Measurements from ENCODE around the gene OR10A3. TPM values are rescaled to one million over a fixed set of nuclear protein-coding genes. Genes with fewer than 3 reads are reported as not detected.

Gene OR10A3
- polyA plus RNA-seq, 3 donors: not detected

DNA sequence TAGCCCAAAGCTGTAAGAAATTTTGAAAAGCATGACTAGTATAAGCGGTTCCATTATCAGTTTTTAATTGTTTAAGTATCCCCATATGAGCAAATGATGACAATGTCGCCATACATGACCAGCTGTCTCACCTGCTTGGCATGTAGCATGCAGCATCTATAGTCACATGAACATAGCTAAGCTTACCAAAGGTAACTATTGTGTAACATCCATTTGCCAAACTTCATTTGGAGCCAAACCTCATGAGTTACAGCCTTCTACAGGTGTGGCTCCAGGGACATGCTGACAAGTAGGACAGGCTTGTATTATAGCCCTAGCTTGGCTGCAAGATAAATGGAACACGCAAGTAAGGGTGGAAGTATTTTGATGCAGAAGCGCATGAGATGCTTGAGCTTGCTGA, 40.8 kb downstream of the OR10A3 start:
- Histone ChIP-seq H3K9ac (ENCODE audit: insufficient read depth, low read length, poor library complexity, severe bottlenecking) (no peak overlapping the region), H3K4me3 (replicated peaks in 1 of 3; ENCODE audit: low read depth in 2 of 3, low read length in 3 of 3) (no peak overlapping the region), H4K20me1 (ENCODE audit: insufficient read depth, low read length) (no peaks in the 10 kb centered on the region), H3K4me2 (replicated peaks; ENCODE audit: extremely low read depth, low read length, poor library complexity, severe bottlenecking) (no peak overlapping the region), H3K4me1 (ENCODE audit: control insufficient read depth in 1 of 2, insufficient read depth in 2 of 2, low read length in 2 of 2) (no peaks in the 10 kb centered on the region), H3K79me2 (ENCODE audit: insufficient read depth, low read length) (no peaks in the 10 kb centered on the region), H3K36me3 (replicated peaks in 1 of 2; ENCODE audit: control insufficient read depth in 1 of 2, insufficient read depth in 2 of 2, low read length in 2 of 2) (no peaks in the 10 kb centered on the region), H3K27me3 (ENCODE audit: control insufficient read depth in 2 of 2, insufficient read depth in 2 of 2, low read length in 2 of 2) (no peaks in the 10 kb centered on the region), H3K9me3 (replicated peaks in 1 of 2; ENCODE audit: control insufficient read depth in 1 of 2, insufficient read depth in 1 of 2, low read length in 2 of 2) (no peaks in the 10 kb centered on the region), H2AFZ (ENCODE audit: insufficient read depth, low read depth, low read length, poor library complexity, severe bottlenecking) (no peak overlapping the region), H3K27ac (ENCODE audit: low read depth in 1 of 2, low read length in 2 of 2) (no peak overlapping the region)
- Mint-ChIP-seq H3K4me3 (no peak overlapping the region), H3K9me3 (peaks cover 0 to 2% (median 0%) of the 10 kb centered on the region in 7 donors), H3K36me3 (no peaks in the 10 kb centered on the region), H3K27me3 (ENCODE audit: low read depth in 3 of 3) (peaks cover 1 to 7% (median 4%) of the 10 kb centered on the region in 3 donors), H3K27ac (no peak overlapping the region), H3K4me1 (no peaks in the 10 kb centered on the region)
- intact Hi-C loops (cut with micrococcal nuclease): no loop called here
- no peak for DNase-seq
- TF ChIP-seq, protein P1, sequence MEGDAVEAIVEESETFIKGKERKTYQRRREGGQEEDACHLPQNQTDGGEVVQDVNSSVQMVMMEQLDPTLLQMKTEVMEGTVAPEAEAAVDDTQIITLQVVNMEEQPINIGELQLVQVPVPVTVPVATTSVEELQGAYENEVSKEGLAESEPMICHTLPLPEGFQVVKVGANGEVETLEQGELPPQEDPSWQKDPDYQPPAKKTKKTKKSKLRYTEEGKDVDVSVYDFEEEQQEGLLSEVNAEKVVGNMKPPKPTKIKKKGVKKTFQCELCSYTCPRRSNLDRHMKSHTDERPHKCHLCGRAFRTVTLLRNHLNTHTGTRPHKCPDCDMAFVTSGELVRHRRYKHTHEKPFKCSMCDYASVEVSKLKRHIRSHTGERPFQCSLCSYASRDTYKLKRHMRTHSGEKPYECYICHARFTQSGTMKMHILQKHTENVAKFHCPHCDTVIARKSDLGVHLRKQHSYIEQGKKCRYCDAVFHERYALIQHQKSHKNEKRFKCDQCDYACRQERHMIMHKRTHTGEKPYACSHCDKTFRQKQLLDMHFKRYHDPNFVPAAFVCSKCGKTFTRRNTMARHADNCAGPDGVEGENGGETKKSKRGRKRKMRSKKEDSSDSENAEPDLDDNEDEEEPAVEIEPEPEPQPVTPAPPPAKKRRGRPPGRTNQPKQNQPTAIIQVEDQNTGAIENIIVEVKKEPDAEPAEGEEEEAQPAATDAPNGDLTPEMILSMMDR (IDR thresholded peaks at IDR 0.05): no peak
- WGBS (ENCODE audit: insufficient coverage): no CpG with 5 or more reads among the region's 4 CpGs

DNA sequence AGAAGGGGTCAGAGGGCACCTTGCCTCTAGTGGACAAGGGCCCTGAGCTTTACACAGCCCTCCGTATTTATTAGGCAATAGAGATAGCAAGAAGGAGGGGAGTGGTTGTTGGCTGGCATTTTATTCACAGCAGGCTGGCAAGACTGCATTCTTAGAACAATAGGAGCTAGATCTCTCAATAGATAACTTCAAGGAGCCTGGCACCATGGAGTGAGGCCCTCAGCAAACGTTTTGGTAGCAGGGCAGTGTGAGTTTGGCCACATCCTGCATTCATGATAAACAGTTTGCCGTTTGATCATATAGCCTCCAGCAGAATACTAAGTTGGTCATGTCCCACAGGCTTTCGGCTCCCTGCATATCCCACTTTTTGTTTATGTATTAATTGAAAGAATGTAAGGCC, 42.1 kb downstream of the OR10A3 start:
- Mint-ChIP-seq H3K9me3 (peaks cover 0 to 2% (median 0%) of the 10 kb centered on the region in 7 donors), H3K4me3 (no peak overlapping the region), H3K36me3 (no peaks in the 10 kb centered on the region), H3K27ac (peak overlapping the region in 1 of 7 donors; percentile 56), H3K27me3 (ENCODE audit: low read depth in 3 of 3) (peaks cover under 1 to 7% (median 4%) of the 10 kb centered on the region in 3 donors), H3K4me1 (no peaks in the 10 kb centered on the region)
- no peak overlapping the region for H3K4me3 ChIP-seq (replicated peaks in 1 of 3; ENCODE audit: low read depth in 2 of 3, low read length in 3 of 3)
- H3K27ac ChIP-seq (ENCODE audit: low read depth in 1 of 2, low read length in 2 of 2): no peak overlapping the region
- H3K79me2 ChIP-seq (ENCODE audit: insufficient read depth, low read length): no peaks in the 10 kb centered on the region
- TF ChIP-seq, protein P1 (IDR thresholded peaks at IDR 0.05): no peak
- H3K36me3 ChIP-seq (replicated peaks in 1 of 2; ENCODE audit: control insufficient read depth in 1 of 2, insufficient read depth in 2 of 2, low read length in 2 of 2): no peaks in the 10 kb centered on the region
- H3K4me1 ChIP-seq (ENCODE audit: control insufficient read depth in 1 of 2, insufficient read depth in 2 of 2, low read length in 2 of 2): no peaks in the 10 kb centered on the region
- WGBS (ENCODE audit: insufficient coverage): no CpG with 5 or more reads among the region's 4 CpGs
- no peak overlapping the region for H3K9ac ChIP-seq (ENCODE audit: insufficient read depth, low read length, poor library complexity, severe bottlenecking)
- DNase-seq: no peak
- intact Hi-C loops (cut with micrococcal nuclease): no loop called here
- no peak overlapping the region for H3K4me2 ChIP-seq (replicated peaks; ENCODE audit: extremely low read depth, low read length, poor library complexity, severe bottlenecking)
- H4K20me1 ChIP-seq (ENCODE audit: insufficient read depth, low read length): no peaks in the 10 kb centered on the region
- no peak overlapping the region for H2AFZ ChIP-seq (ENCODE audit: insufficient read depth, low read depth, low read length, poor library complexity, severe bottlenecking)
- no peaks in the 10 kb centered on the region for H3K27me3 ChIP-seq (ENCODE audit: control insufficient read depth in 2 of 2, insufficient read depth in 2 of 2, low read length in 2 of 2)
- H3K9me3 ChIP-seq (replicated peaks in 1 of 2; ENCODE audit: control insufficient read depth in 1 of 2, insufficient read depth in 1 of 2, low read length in 2 of 2): no peaks in the 10 kb centered on the region

Measured in CD14-positive monocyte (primary cell).